HUES64 (cell line): ENCODE data around the gene PI16. TPM values are rescaled to one million over a fixed set of nuclear protein-coding genes. Genes with fewer than 3 reads are reported as not detected.

Experiments used
- H3K27ac ChIP-seq: 2 replicates; pipeline ENCODE4 v1.7.0; 2013; ENCODE audit warnings: low read depth, low read length, inconsistent platforms
- H3K27me3 ChIP-seq: 2 replicates; pipeline ENCODE4 v1.6.1; 2013; ENCODE audit warnings: mild to moderate bottlenecking, low read length; ENCODE audit not compliant: insufficient read depth
- H3K36me3 ChIP-seq: 2 replicates; pipeline ENCODE4 v1.6.1; 2013; ENCODE audit warnings: mild to moderate bottlenecking, low read length; ENCODE audit not compliant: insufficient read depth
- H3K4me1 ChIP-seq: 2 replicates; pipeline ENCODE4 v1.6.1; 2013; ENCODE audit warnings: mild to moderate bottlenecking, low read length, moderate library complexity; ENCODE audit not compliant: insufficient read depth
- H3K4me3 ChIP-seq: 2 replicates; pipeline ENCODE4 v1.5.1; 2013; ENCODE audit warnings: mild to moderate bottlenecking, low read length, moderate library complexity
- H3K9ac ChIP-seq: 2 replicates; pipeline ENCODE4 v1.6.1; 2013; ENCODE audit warnings: mild to moderate bottlenecking, low read depth, low read length
- H3K9me3 ChIP-seq: 2 replicates; pipeline ENCODE4 v1.6.1; 2013; ENCODE audit warnings: low read depth, low read length; ENCODE audit not compliant: insufficient read depth
- WGBS: fragments of 150-250, 120-280 bp; methylation state at CpG from one replicate; pipeline ENCODE4 v1.1.7; 2013; ENCODE audit warnings: missing lambda C conversion rate; 5-methylcytosine and 5-hydroxymethylcytosine counted together
- polyA plus RNA-seq, 2 experiments: library from polyadenylated mRNA; stranded (reverse); fragments of 50-300 nt; gene quantifications; one replicate each; pipeline ENCODE4 v1.2.3, GENCODE V29; 2013

PI16 gene
- not detected for polyA plus RNA-seq (2013, experiment 1 of 2)
- polyA plus RNA-seq (2013, experiment 2 of 2), result not detected

- Histone ChIP-seq H3K9ac (no peak within 1 kb of the TSS), H3K4me3 (no peak within 1 kb of the TSS), H3K27ac (no peak within 1 kb of the TSS), H3K36me3 (no peaks in the 10 kb centered on the region), H3K4me1 (peaks cover 6% of the 10 kb centered on the region), H3K27me3 (no peaks in the 10 kb centered on the region), H3K9me3 (no peaks in the 10 kb centered on the region)
- 86% methylated on average over 14 of the region's 14 CpGs for WGBS
These were observed at the start of gene PI16 for GRCh38 chr6:36954262-36954931. PI16 (plus strand) TSS chr6:36954738; CDS start chr6:36954761, 23 bp downstream.

GRCh38 chr6:36904851-36905393, 49.6 kb upstream of the PI16 start:
- H3K9me3 ChIP-seq, result no peaks in the 10 kb centered on the region
- H3K27ac ChIP-seq, result no peak overlapping the region
- H3K36me3 ChIP-seq, result peaks cover 9% of the 10 kb centered on the region
- H3K4me3 ChIP-seq, result no peak overlapping the region
- no peaks in the 10 kb centered on the region for H3K27me3 ChIP-seq
- 88% methylated on average over 5 of the region's 5 CpGs for WGBS
- no peak overlapping the region for H3K9ac ChIP-seq
- no peaks in the 10 kb centered on the region for H3K4me1 ChIP-seq

GRCh38 chr6:36906539-36907325, 47.8 kb upstream of the PI16 start:
- H3K9ac ChIP-seq, result no peak overlapping the region
- no peaks in the 10 kb centered on the region for H3K4me1 ChIP-seq
- no peaks in the 10 kb centered on the region for H3K9me3 ChIP-seq
- H3K36me3 ChIP-seq, result peaks cover 9% of the 10 kb centered on the region
- H3K27ac ChIP-seq, result no peak overlapping the region
- no peak overlapping the region for H3K4me3 ChIP-seq
- 50% methylated on average over 2 of the region's 2 CpGs for WGBS
- H3K27me3 ChIP-seq, result no peaks in the 10 kb centered on the region

GRCh38 chr6:36907781-36908180, 46.8 kb upstream of the PI16 start:
- Histone ChIP-seq H3K4me3 (no peak overlapping the region), H3K9ac (no peak overlapping the region), H3K27me3 (no peaks in the 10 kb centered on the region), H3K36me3 (peaks cover 1% of the 10 kb centered on the region), H3K9me3 (no peaks in the 10 kb centered on the region), H3K4me1 (no peaks in the 10 kb centered on the region), H3K27ac (no peak overlapping the region)
- 96% methylated on average over 5 of the region's 5 CpGs for WGBS

GRCh38 chr6:36908747-36909146, 45.8 kb upstream of the PI16 start:
- Histone ChIP-seq H3K4me3 (no peak overlapping the region), H3K9me3 (no peaks in the 10 kb centered on the region), H3K4me1 (no peaks in the 10 kb centered on the region), H3K9ac (no peak overlapping the region), H3K27ac (no peak overlapping the region), H3K36me3 (no peaks in the 10 kb centered on the region; the same call in 1 of the 2 replicates), H3K27me3 (no peaks in the 10 kb centered on the region)
- WGBS, result 86% methylated on average over 2 of the region's 2 CpGs

GRCh38 chr6:36912030-36912454, 42.5 kb upstream of the PI16 start:
- no peak overlapping the region for H3K27ac ChIP-seq
- no peaks in the 10 kb centered on the region for H3K27me3 ChIP-seq
- H3K9ac ChIP-seq, result no peak overlapping the region
- no peak overlapping the region for H3K4me3 ChIP-seq
- 86% methylated on average over 3 of the region's 4 CpGs for WGBS
- no peaks in the 10 kb centered on the region for H3K9me3 ChIP-seq
- H3K36me3 ChIP-seq, result no peaks in the 10 kb centered on the region
- no peaks in the 10 kb centered on the region for H3K4me1 ChIP-seq

GRCh38 chr6:36912586-36912985, 42.0 kb upstream of the PI16 start:
- H3K27me3 ChIP-seq, result no peaks in the 10 kb centered on the region
- WGBS, result 85% methylated on average over 8 of the region's 8 CpGs
- H3K4me3 ChIP-seq, result no peak overlapping the region
- no peaks in the 10 kb centered on the region for H3K9me3 ChIP-seq
- H3K4me1 ChIP-seq, result no peaks in the 10 kb centered on the region
- no peak overlapping the region for H3K9ac ChIP-seq
- no peak overlapping the region for H3K27ac ChIP-seq
- no peaks in the 10 kb centered on the region for H3K36me3 ChIP-seq

- no peaks in the 10 kb centered on the region for H3K27me3 ChIP-seq
- H3K27ac ChIP-seq, result no peak overlapping the region
- H3K36me3 ChIP-seq, result no peaks in the 10 kb centered on the region
- no peak overlapping the region for H3K4me3 ChIP-seq
- H3K4me1 ChIP-seq, result no peaks in the 10 kb centered on the region
- no peak overlapping the region for H3K9ac ChIP-seq
- no peaks in the 10 kb centered on the region for H3K9me3 ChIP-seq
- 87% methylated on average over 3 of the region's 4 CpGs for WGBS
These were observed 41.5 kb upstream of the PI16 start for GRCh38 chr6:36913082-36913481.

GRCh38 chr6:36914227-36914794, 40.2 kb upstream of the PI16 start:
- H3K4me1 ChIP-seq, result no peaks in the 10 kb centered on the region
- no peaks in the 10 kb centered on the region for H3K9me3 ChIP-seq
- H3K27me3 ChIP-seq, result no peaks in the 10 kb centered on the region
- WGBS, result 53% methylated on average over 10 of the region's 10 CpGs
- H3K4me3 ChIP-seq, result no peak overlapping the region
- no peak overlapping the region for H3K27ac ChIP-seq
- no peak overlapping the region for H3K9ac ChIP-seq
- no peaks in the 10 kb centered on the region for H3K36me3 ChIP-seq

GRCh38 chr6:36915599-36915998, 38.9 kb upstream of the PI16 start:
- no peak overlapping the region for H3K4me3 ChIP-seq
- no peaks in the 10 kb centered on the region for H3K4me1 ChIP-seq
- no peaks in the 10 kb centered on the region for H3K27me3 ChIP-seq
- no peak overlapping the region for H3K9ac ChIP-seq
- H3K36me3 ChIP-seq, result no peaks in the 10 kb centered on the region
- H3K9me3 ChIP-seq, result no peaks in the 10 kb centered on the region
- WGBS, result 89% methylated on average over 4 of the region's 4 CpGs
- H3K27ac ChIP-seq, result no peak overlapping the region

GRCh38 chr6:36916126-36916525, 38.4 kb upstream of the PI16 start:
- WGBS, result 88% methylated on average over 2 of the region's 2 CpGs
- no peak overlapping the region for H3K9ac ChIP-seq
- H3K4me3 ChIP-seq, result no peak overlapping the region
- H3K9me3 ChIP-seq, result no peaks in the 10 kb centered on the region
- H3K27me3 ChIP-seq, result no peaks in the 10 kb centered on the region
- no peaks in the 10 kb centered on the region for H3K36me3 ChIP-seq
- no peaks in the 10 kb centered on the region for H3K4me1 ChIP-seq
- H3K27ac ChIP-seq, result no peak overlapping the region
